HCT116 (cell line): Measurements from ENCODE around the gene CD7.

Experiments used
- EZH2 ChIP-seq: fragments of 200-600 bp; sonication (generic); IDR thresholded peaks from 2 replicates; pipeline ENCODE4 v1.6.1; 2017; ENCODE audit warnings: antibody characterized with exemption, mixed run types
- POLR2A ChIP-seq: IDR thresholded peaks from 2 replicates; pipeline ENCODE4 v1.7.0; 2011; ENCODE audit warnings: borderline replicate concordance; ENCODE audit not compliant: insufficient read depth, insufficient read length; ENCODE audit errors: extremely low read depth
- RAD21 ChIP-seq: IDR thresholded peaks from 2 replicates; pipeline ENCODE4 v1.6.1; 2012; ENCODE audit warnings: low read depth, mild to moderate bottlenecking
- SIN3A ChIP-seq: IDR thresholded peaks from 2 replicates; pipeline ENCODE4 v1.6.1; 2012; ENCODE audit warnings: low read depth
- SP1 ChIP-seq: IDR thresholded peaks from 2 replicates; pipeline ENCODE4 v1.6.1; 2012; ENCODE audit warnings: low read depth
- YY1 ChIP-seq: IDR thresholded peaks from 2 replicates; pipeline ENCODE4 v1.6.1; 2011; ENCODE audit warnings: low read length, low read depth, moderate library complexity, mild to moderate bottlenecking; ENCODE audit not compliant: insufficient replicate concordance; ENCODE audit errors: extremely low read depth
- TF ChIP-seq, protein P1 (sequence below), 3 experiments: fragments of 200-600 bp in 1 of 3; sonication (generic) in 1 of 3; IDR thresholded peaks in 2 of 3; conservative IDR thresholded peaks in 1 of 3; 2 replicates each; pipeline ENCODE4 v1.5.1; 2012 to 2017; ENCODE audit warnings: low read depth in 2 of 3, low read length in 2 of 3, antibody characterized with exemption in 1 of 3, borderline replicate concordance in 1 of 3, control low read depth in 1 of 3, mild to moderate bottlenecking in 1 of 3, mixed read lengths in 1 of 3, mixed run types in 1 of 3, moderate library complexity in 1 of 3; ENCODE audit not compliant: insufficient read depth in 1 of 3
- TF ChIP-seq, protein P2 (sequence below): IDR thresholded peaks from 2 replicates; pipeline ENCODE4 v1.6.1; 2011; ENCODE audit warnings: mild to moderate bottlenecking, low read length, moderate library complexity; ENCODE audit not compliant: insufficient replicate concordance; ENCODE audit errors: extremely low read depth

DNA sequence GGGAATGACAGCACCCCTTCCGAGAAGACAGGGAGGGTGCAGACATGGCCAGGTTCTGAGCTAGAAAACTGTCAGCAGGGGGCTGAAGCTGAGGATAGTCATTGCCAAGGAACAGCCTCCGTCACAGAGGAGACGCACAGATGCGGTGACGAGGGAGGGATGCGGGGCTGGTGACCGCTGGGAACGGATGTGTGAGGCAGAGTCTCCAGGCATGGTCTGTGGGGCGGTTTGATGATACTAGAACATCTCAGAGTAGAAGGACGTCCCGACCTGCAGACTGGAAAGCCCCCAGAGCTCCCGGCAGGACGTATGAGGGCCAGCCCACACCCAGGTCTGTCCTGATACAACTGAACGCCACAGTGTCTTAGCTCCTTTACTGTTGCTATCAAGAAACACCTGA, 42.1 kb downstream of the CD7 start:
- TF ChIP-seq EZH2 (no peak), RAD21 (no peak), POLR2A (no peak), SP1 (no peak), YY1 (no peak), SIN3A (no peak)
- TF ChIP-seq, protein P1, sequence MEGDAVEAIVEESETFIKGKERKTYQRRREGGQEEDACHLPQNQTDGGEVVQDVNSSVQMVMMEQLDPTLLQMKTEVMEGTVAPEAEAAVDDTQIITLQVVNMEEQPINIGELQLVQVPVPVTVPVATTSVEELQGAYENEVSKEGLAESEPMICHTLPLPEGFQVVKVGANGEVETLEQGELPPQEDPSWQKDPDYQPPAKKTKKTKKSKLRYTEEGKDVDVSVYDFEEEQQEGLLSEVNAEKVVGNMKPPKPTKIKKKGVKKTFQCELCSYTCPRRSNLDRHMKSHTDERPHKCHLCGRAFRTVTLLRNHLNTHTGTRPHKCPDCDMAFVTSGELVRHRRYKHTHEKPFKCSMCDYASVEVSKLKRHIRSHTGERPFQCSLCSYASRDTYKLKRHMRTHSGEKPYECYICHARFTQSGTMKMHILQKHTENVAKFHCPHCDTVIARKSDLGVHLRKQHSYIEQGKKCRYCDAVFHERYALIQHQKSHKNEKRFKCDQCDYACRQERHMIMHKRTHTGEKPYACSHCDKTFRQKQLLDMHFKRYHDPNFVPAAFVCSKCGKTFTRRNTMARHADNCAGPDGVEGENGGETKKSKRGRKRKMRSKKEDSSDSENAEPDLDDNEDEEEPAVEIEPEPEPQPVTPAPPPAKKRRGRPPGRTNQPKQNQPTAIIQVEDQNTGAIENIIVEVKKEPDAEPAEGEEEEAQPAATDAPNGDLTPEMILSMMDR (IDR thresholded peaks at IDR 0.05 in 2 of 3, conservative IDR thresholded peaks at IDR 0.05 in 1 of 3; ENCODE audit: borderline replicate concordance in 1 of 3, insufficient read depth in 1 of 3, low read depth in 2 of 3, low read length in 2 of 3), result no peak
- TF ChIP-seq, protein P2, sequence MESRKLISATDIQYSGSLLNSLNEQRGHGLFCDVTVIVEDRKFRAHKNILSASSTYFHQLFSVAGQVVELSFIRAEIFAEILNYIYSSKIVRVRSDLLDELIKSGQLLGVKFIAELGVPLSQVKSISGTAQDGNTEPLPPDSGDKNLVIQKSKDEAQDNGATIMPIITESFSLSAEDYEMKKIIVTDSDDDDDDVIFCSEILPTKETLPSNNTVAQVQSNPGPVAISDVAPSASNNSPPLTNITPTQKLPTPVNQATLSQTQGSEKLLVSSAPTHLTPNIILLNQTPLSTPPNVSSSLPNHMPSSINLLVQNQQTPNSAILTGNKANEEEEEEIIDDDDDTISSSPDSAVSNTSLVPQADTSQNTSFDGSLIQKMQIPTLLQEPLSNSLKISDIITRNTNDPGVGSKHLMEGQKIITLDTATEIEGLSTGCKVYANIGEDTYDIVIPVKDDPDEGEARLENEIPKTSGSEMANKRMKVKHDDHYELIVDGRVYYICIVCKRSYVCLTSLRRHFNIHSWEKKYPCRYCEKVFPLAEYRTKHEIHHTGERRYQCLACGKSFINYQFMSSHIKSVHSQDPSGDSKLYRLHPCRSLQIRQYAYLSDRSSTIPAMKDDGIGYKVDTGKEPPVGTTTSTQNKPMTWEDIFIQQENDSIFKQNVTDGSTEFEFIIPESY, result no peak
